H1 (cell line): ENCODE data around the gene TDRD9. TPM values are rescaled to one million over a fixed set of nuclear protein-coding genes. Genes with fewer than 3 reads are reported as not detected.

Experiments used
- CTCF ChIA-PET: fragments of 300-600 bp; sonication (Branson Sonifier 250); formaldehyde crosslinking; loops from one replicate; lab custom pipeline; 2021; ENCODE audit not compliant: partially characterized antibody; lab: Charles Lee
- POLR2A ChIA-PET: fragments of 300-600 bp; sonication (Branson Sonifier 250); formaldehyde crosslinking; loops from one replicate; lab custom pipeline; 2021; ENCODE audit warnings: inconsistent platforms; ENCODE audit not compliant: partially characterized antibody; lab: Charles Lee
- DNase-seq, 2 experiments: peaks; one replicate each; pipeline versions ENCODE4 v3.0.0 to v3.0.0-alpha.2; 2010 to 2022; ENCODE audit warnings: low spot score in 2 of 2, low read depth in 1 of 2, mixed read lengths in 1 of 2
- FAIRE-seq: peaks from 2 replicates; lab custom pipeline; 2011; peaks lifted over from hg19 to GRCh38; lab: Jason Lieb, UNC
- H2AFZ ChIP-seq: 2 replicates; pipeline ENCODE4 v1.8.1; 2012; ENCODE audit warnings: low read length, inconsistent platforms
- H2AK5ac ChIP-seq: 2 replicates; pipeline ENCODE4 v1.6.1; 2013; ENCODE audit warnings: low read depth, low read length
- H2BK120ac ChIP-seq: replicated peaks from 2 replicates; pipeline ENCODE3; 2013; ENCODE audit warnings: low read depth, low read length, inconsistent platforms
- H2BK12ac ChIP-seq: 2 replicates; pipeline ENCODE4 v1.6.1; 2013; ENCODE audit warnings: low read depth, low read length
- H2BK15ac ChIP-seq: 2 replicates; pipeline ENCODE4 v1.6.1; 2013; ENCODE audit warnings: low read length
- H2BK20ac ChIP-seq: 2 replicates; pipeline ENCODE4 v1.6.1; 2013; ENCODE audit warnings: low read length
- H2BK5ac ChIP-seq: 2 replicates; pipeline ENCODE4 v1.6.1; 2013; ENCODE audit warnings: low read depth, low read length
- H3K14ac ChIP-seq: 2 replicates; pipeline ENCODE4 v1.6.1; 2013; ENCODE audit warnings: inconsistent platforms; ENCODE audit not compliant: insufficient read length
- H3K18ac ChIP-seq: 2 replicates; pipeline ENCODE4 v1.6.1; 2013; ENCODE audit warnings: low read length; ENCODE audit errors: extremely low read depth
- H3K23ac ChIP-seq: 2 replicates; pipeline ENCODE4 v1.6.1; 2013; ENCODE audit warnings: inconsistent platforms; ENCODE audit not compliant: insufficient read length
- H3K23me2 ChIP-seq: 2 replicates; pipeline ENCODE4 v1.6.1; 2013; ENCODE audit warnings: low read depth, low read length
- H3K27ac ChIP-seq: 2 replicates; pipeline ENCODE4 v1.6.1; 2011; ENCODE audit warnings: low read depth, low read length, inconsistent platforms
- H3K27me3 ChIP-seq, 4 experiments: replicated peaks in 1 of 4; 1 replicate in 1 of 4; 2 replicates in 3 of 4; pipeline versions ENCODE4 v1.6.1 to v1.8.1; 2011 to 2013; ENCODE audit warnings: low read length in 3 of 4, mild to moderate bottlenecking in 3 of 4, inconsistent platforms in 2 of 4, mixed read lengths in 2 of 4, moderate library complexity in 1 of 4; ENCODE audit not compliant: control insufficient read depth in 3 of 4, insufficient read depth in 3 of 4; ENCODE audit errors: extremely low read depth in 1 of 4
- H3K36me3 ChIP-seq, 4 experiments: 2 replicates each; pipeline versions ENCODE4 v1.6.1 to v1.8.1; 2011 to 2013; ENCODE audit warnings: mild to moderate bottlenecking in 4 of 4, low read length in 3 of 4, moderate library complexity in 2 of 4, control low read depth in 1 of 4, inconsistent platforms in 1 of 4; ENCODE audit not compliant: insufficient read depth in 4 of 4, control insufficient read depth in 2 of 4
- H3K4ac ChIP-seq: replicated peaks from 2 replicates; pipeline ENCODE3; 2013; ENCODE audit warnings: low read length, low read depth, mixed read lengths, inconsistent platforms; ENCODE audit not compliant: insufficient read length
- H3K4me1 ChIP-seq, 4 experiments: replicated peaks in 1 of 4; 1 replicate in 1 of 4; 2 replicates in 3 of 4; pipeline versions ENCODE4 v1.6.1 to v1.8.1; 2011 to 2013; ENCODE audit warnings: low read length in 3 of 4, inconsistent platforms in 2 of 4, mixed read lengths in 1 of 4; ENCODE audit not compliant: insufficient read depth in 4 of 4, control insufficient read depth in 3 of 4
- H3K4me2 ChIP-seq, 2 experiments: 2 replicates each; pipeline versions ENCODE4 v1.6.1 to v1.8.1; 2011 to 2013; ENCODE audit warnings: low read depth in 2 of 2, low read length in 2 of 2, control low read depth in 1 of 2, inconsistent platforms in 1 of 2, mild to moderate bottlenecking in 1 of 2; ENCODE audit not compliant: insufficient read depth in 1 of 2
- H3K4me3 ChIP-seq, 4 experiments: fragments of 200-600, 300-600 bp in 1 of 4; sonication (generic), shearing (Covaris generic), sonication (Bioruptor Twin) in 1 of 4; 2 replicates each; pipeline versions ENCODE4 v1.5.1 to v1.8.1; 2011 to 2016; ENCODE audit warnings: low read length in 4 of 4, low read depth in 3 of 4, control low read depth in 2 of 4, inconsistent platforms in 2 of 4, mild to moderate bottlenecking in 2 of 4, mixed read lengths in 1 of 4, moderate library complexity in 1 of 4; ENCODE audit not compliant: insufficient read depth in 2 of 4; ENCODE audit errors: extremely low read depth in 1 of 4
- H3K56ac ChIP-seq: replicated peaks from 2 replicates; pipeline ENCODE3; 2013; ENCODE audit warnings: low read depth, mild to moderate bottlenecking, mixed read lengths, low read length, inconsistent platforms; ENCODE audit not compliant: insufficient read length
- H3K79me1 ChIP-seq: 2 replicates; pipeline ENCODE4 v1.6.1; 2013; ENCODE audit warnings: low read depth, low read length, control low read depth
- H3K79me2 ChIP-seq, 2 experiments: 2 replicates each; pipeline versions ENCODE4 v1.6.1 to v1.8.1; 2012 to 2013; ENCODE audit warnings: low read length in 2 of 2, mild to moderate bottlenecking in 2 of 2, inconsistent platforms in 1 of 2; ENCODE audit not compliant: insufficient read depth in 2 of 2, control insufficient read depth in 1 of 2
- H3K9ac ChIP-seq, 4 experiments: replicated peaks in 1 of 4; 1 replicate in 1 of 4; 2 replicates in 3 of 4; pipeline versions ENCODE4 v1.6.1 to v1.8.1; 2011 to 2013; ENCODE audit warnings: low read depth in 3 of 4, low read length in 3 of 4, control low read depth in 2 of 4, mild to moderate bottlenecking in 2 of 4, moderate library complexity in 2 of 4, inconsistent platforms in 1 of 4; ENCODE audit errors: extremely low read depth in 1 of 4
- H3K9me3 ChIP-seq, 2 experiments: 2 replicates each; pipeline versions ENCODE4 v1.6.1 to v1.8.1; 2012 to 2013; ENCODE audit warnings: mild to moderate bottlenecking in 2 of 2, moderate library complexity in 2 of 2, control low read depth in 1 of 2, inconsistent platforms in 1 of 2, low read depth in 1 of 2, low read length in 1 of 2, mixed read lengths in 1 of 2; ENCODE audit not compliant: insufficient read depth in 2 of 2
- H4K20me1 ChIP-seq, 2 experiments: replicated peaks in 1 of 2; 2 replicates each; pipeline versions ENCODE3 to v1.8.1; 2011 to 2013; ENCODE audit warnings: inconsistent platforms in 2 of 2, low read length in 2 of 2, mild to moderate bottlenecking in 1 of 2; ENCODE audit not compliant: insufficient read depth in 2 of 2, control insufficient read depth in 1 of 2
- H4K5ac ChIP-seq: 2 replicates; pipeline ENCODE4 v1.6.1; 2013; ENCODE audit warnings: low read length, low read depth, mixed read lengths, inconsistent platforms; ENCODE audit not compliant: insufficient read length
- H4K8ac ChIP-seq: 2 replicates; pipeline ENCODE4 v1.8.0; 2013; ENCODE audit warnings: mild to moderate bottlenecking, moderate library complexity, low read length, inconsistent platforms; ENCODE audit not compliant: insufficient read depth; ENCODE audit errors: extremely low read depth
- H4K91ac ChIP-seq: replicated peaks from 2 replicates; pipeline ENCODE3; 2013; ENCODE audit warnings: low read length, mixed read lengths, inconsistent platforms; ENCODE audit not compliant: insufficient read length
- BCL11A ChIP-seq, 2 experiments: IDR thresholded peaks; one replicate each; pipeline ENCODE4 v1.6.1; 2011; ENCODE audit warnings: low read depth in 2 of 2, low read length in 2 of 2, mild to moderate bottlenecking in 2 of 2
- CEBPB ChIP-seq: IDR thresholded peaks from 2 replicates; pipeline ENCODE4 v1.6.1; 2012; ENCODE audit warnings: low read depth, low read length
- EP300 ChIP-seq, 2 experiments: IDR thresholded peaks; 1 replicate in 1 of 2; 2 replicates in 1 of 2; pipeline ENCODE4 v1.6.1; 2011 to 2012; ENCODE audit warnings: low read depth in 2 of 2, low read length in 2 of 2, mild to moderate bottlenecking in 2 of 2, borderline replicate concordance in 1 of 2, inconsistent platforms in 1 of 2, moderate library complexity in 1 of 2
- GABPA ChIP-seq: IDR thresholded peaks from 2 replicates; pipeline ENCODE4 v1.6.1; 2011; ENCODE audit warnings: mild to moderate bottlenecking, low read length, moderate library complexity, borderline replicate concordance; ENCODE audit not compliant: insufficient read depth
- HDAC2 ChIP-seq, 2 experiments: fragments of 300-600 bp in 1 of 2; sonication (generic) in 1 of 2; IDR thresholded peaks; 2 replicates each; pipeline ENCODE4 v1.6.1; 2011 to 2012; ENCODE audit warnings: low read depth in 2 of 2, low read length in 2 of 2, mild to moderate bottlenecking in 2 of 2, moderate library complexity in 2 of 2, borderline replicate concordance in 1 of 2, inconsistent platforms in 1 of 2
- HDAC6 ChIP-seq: IDR thresholded peaks from one replicate; pipeline ENCODE4 v1.7.1; 2012; ENCODE audit warnings: low read depth, mild to moderate bottlenecking, inconsistent platforms, low read length, moderate library complexity
- KDM1A ChIP-seq: fragments of 200-600, 300-600 bp; sonication (generic); IDR thresholded peaks from 2 replicates; pipeline ENCODE4 v1.7.1; 2016; ENCODE audit warnings: mild to moderate bottlenecking, low read length, borderline replicate concordance
- KDM4A ChIP-seq: IDR thresholded peaks from one replicate; pipeline ENCODE4 v1.7.1; 2012; ENCODE audit warnings: low read depth, mild to moderate bottlenecking, moderate library complexity, low read length, inconsistent platforms; ENCODE audit not compliant: severe bottlenecking
- MAX ChIP-seq: IDR thresholded peaks from 2 replicates; pipeline ENCODE4 v1.6.1; 2012; ENCODE audit warnings: inconsistent platforms
- RXRA ChIP-seq: IDR thresholded peaks from 2 replicates; pipeline ENCODE4 v1.6.1; 2011; ENCODE audit warnings: low read depth, mild to moderate bottlenecking, low read length, moderate library complexity; ENCODE audit not compliant: insufficient read depth
- SAP30 ChIP-seq: fragments of 300-600 bp; sonication (generic); IDR thresholded peaks from 2 replicates; pipeline ENCODE4 v1.7.1; 2012; ENCODE audit warnings: low read length, moderate library complexity, mild to moderate bottlenecking, inconsistent platforms; ENCODE audit not compliant: insufficient read depth, insufficient replicate concordance
- SIRT6 ChIP-seq: IDR thresholded peaks from one replicate; pipeline ENCODE4 v1.7.1; 2012; ENCODE audit warnings: low read length, inconsistent platforms
- SP4 ChIP-seq: IDR thresholded peaks from 2 replicates; pipeline ENCODE4 v1.6.1; 2012; ENCODE audit warnings: low read length, inconsistent platforms
- TAF1 ChIP-seq: IDR thresholded peaks from 2 replicates; pipeline ENCODE4 v1.6.1; 2011; ENCODE audit warnings: mild to moderate bottlenecking, low read depth, low read length
- polyA plus RNA-seq, 7 experiments: library from polyadenylated mRNA; depleted of rRNA in 3 of 7; stranded (reverse) in 5 of 7; unstranded in 2 of 7; fragments of >200 nt in 5 of 7; fragments of 200-250 nt in 2 of 7; gene quantifications; 1 replicate in 5 of 7; 2 replicates in 1 of 7; 4 replicates in 1 of 7; pipeline versions ENCODE4 v1.2.1 to v1.2.3, GENCODE V29; 2011 to 2013; ENCODE audit warnings: missing spikeins in 2 of 7, mixed read lengths in 2 of 7
- total RNA-seq: library from RNA; stranded (reverse); fragmentation: NEBNext Ultra II Directional; extraction: Animal tissue kit (Norgen Biotek cat#: 25700); gene quantifications from 2 replicates; pipeline ENCODE4 v1.2.1, GENCODE V29; 2021

Gene TDRD9
- total and polyA plus RNA-seq, 2 of the 8 experiments (the other 6 are each of a cell fraction or from before 2014, with no cell fraction given), result not detected

GRCh38 chr14:103966631-103967030 is 38.4 kb downstream of the TDRD9 start:
- H4K91ac ChIP-seq, result no peak overlapping the region
- no peak overlapping the region for H4K8ac ChIP-seq
- no peak overlapping the region for H2BK20ac ChIP-seq
- no peaks in the 10 kb centered on the region for H4K20me1 ChIP-seq
- no peak overlapping the region for H3K9ac ChIP-seq
- H2BK120ac ChIP-seq, result no peak overlapping the region
- H3K27me3 ChIP-seq, result no peaks in the 10 kb centered on the region
- H2AK5ac ChIP-seq, result no peak overlapping the region
- no peak overlapping the region for H3K4ac ChIP-seq
- no peak overlapping the region for H2BK12ac ChIP-seq
- DNase-seq (no peak), FAIRE-seq (no peak)
- no peaks in the 10 kb centered on the region for H3K4me1 ChIP-seq
- H4K5ac ChIP-seq, result no peak overlapping the region
- H3K9me3 ChIP-seq, result no peaks in the 10 kb centered on the region
- no peak overlapping the region for H2AFZ ChIP-seq
- H3K36me3 ChIP-seq, result no peaks in the 10 kb centered on the region
- no peaks in the 10 kb centered on the region for H3K79me1 ChIP-seq
- no peak overlapping the region for H3K27ac ChIP-seq
- H3K56ac ChIP-seq, result no peak overlapping the region
- CTCF ChIA-PET, result interaction anchor here (0.6 kb wide), 1 partner anchor 87 kb away, joined by 3 read pairs; no protein-coding TSS in a partner anchor
- H3K79me2 ChIP-seq, result no peaks in the 10 kb centered on the region
- H2BK5ac ChIP-seq, result no peak overlapping the region
- POLR2A ChIA-PET, result no interaction called here
- no peak overlapping the region for H3K14ac ChIP-seq
- no peak overlapping the region for H3K23ac ChIP-seq
- no peak overlapping the region for H3K18ac ChIP-seq
- no peak overlapping the region for H3K4me2 ChIP-seq
- no peak overlapping the region for H2BK15ac ChIP-seq
- no peak overlapping the region for H3K4me3 ChIP-seq
- no peaks in the 10 kb centered on the region for H3K23me2 ChIP-seq
- no peak for TF ChIP-seq RXRA
- no peak for TF ChIP-seq KDM1A
- no peak for TF ChIP-seq BCL11A (IDR thresholded peaks at IDR 0.05; ENCODE audit: low read depth in 2 of 2, low read length in 2 of 2)
- TF ChIP-seq CEBPB, result no peak
- no peak for TF ChIP-seq HDAC2 (IDR thresholded peaks at IDR 0.05; ENCODE audit: borderline replicate concordance in 1 of 2, low read depth in 2 of 2, low read length in 2 of 2)
- TF ChIP-seq SP4, result no peak
- TF ChIP-seq HDAC6, result no peak
- no peak for TF ChIP-seq GABPA
- TF ChIP-seq MAX, result no peak
- TF ChIP-seq SAP30, result no peak
- TF ChIP-seq TAF1, result no peak
- TF ChIP-seq EP300 (IDR thresholded peaks at IDR 0.05; ENCODE audit: borderline replicate concordance in 1 of 2, low read depth in 2 of 2, low read length in 2 of 2), result no peak
- no peak for TF ChIP-seq SIRT6
- TF ChIP-seq KDM4A, result no peak
